ENCODE results near the gene DENND6A.

Gene DENND6A

DNA sequence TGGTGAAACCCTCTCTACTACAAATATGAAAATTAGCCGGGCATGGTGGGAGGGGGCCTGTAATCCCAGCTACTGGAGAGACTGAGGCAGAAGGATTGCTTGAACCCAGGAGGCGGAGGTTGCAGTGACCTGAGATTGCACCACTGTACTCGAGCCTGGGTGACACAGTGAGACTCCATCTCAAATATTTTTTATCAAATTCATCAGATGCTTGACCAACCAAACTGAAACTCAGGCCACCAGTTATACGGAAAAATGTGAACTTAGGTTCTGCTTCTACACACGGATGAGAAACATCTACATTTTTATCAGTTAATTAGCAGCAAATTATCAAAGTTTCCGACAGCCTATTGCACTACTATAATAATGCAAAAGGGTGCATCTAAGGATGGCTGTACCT lies 100.6 kb downstream of the DENND6A start:
- no peak overlapping the region for H3K27ac ChIP-seq

DNA sequence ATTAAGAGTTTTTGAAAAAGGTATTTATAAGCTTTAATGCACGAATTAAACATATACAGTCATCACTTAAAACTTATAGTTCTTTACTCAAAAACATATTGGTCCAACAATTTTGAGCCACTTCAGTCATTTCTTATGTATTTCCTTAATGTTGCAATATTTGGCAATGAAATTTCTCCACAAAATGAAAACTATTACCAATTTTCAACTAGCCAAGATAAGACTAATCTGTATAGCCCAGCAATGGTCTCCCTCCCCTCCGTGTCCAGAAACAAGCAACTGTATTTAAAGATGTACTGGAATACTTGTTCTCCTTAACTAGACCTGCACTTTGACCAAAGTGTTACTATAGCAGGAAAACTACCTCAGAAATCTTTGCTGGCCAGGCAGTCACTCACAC lies 105.0 kb downstream of the DENND6A start:
- H3K27ac ChIP-seq, result no peak overlapping the region
- TF ChIP-seq, protein P1, sequence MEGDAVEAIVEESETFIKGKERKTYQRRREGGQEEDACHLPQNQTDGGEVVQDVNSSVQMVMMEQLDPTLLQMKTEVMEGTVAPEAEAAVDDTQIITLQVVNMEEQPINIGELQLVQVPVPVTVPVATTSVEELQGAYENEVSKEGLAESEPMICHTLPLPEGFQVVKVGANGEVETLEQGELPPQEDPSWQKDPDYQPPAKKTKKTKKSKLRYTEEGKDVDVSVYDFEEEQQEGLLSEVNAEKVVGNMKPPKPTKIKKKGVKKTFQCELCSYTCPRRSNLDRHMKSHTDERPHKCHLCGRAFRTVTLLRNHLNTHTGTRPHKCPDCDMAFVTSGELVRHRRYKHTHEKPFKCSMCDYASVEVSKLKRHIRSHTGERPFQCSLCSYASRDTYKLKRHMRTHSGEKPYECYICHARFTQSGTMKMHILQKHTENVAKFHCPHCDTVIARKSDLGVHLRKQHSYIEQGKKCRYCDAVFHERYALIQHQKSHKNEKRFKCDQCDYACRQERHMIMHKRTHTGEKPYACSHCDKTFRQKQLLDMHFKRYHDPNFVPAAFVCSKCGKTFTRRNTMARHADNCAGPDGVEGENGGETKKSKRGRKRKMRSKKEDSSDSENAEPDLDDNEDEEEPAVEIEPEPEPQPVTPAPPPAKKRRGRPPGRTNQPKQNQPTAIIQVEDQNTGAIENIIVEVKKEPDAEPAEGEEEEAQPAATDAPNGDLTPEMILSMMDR (conservative IDR thresholded peaks at IDR 0.05), result no peak
- no peak for TF ChIP-seq ZFX (IDR thresholded peaks at IDR 0.05)

More for the DNA sequence above, 100.6 kb downstream of the DENND6A start:
- no peak for TF ChIP-seq ZFX (IDR thresholded peaks at IDR 0.05)
- TF ChIP-seq, protein P1 (conservative IDR thresholded peaks at IDR 0.05), result no peak

DNA sequence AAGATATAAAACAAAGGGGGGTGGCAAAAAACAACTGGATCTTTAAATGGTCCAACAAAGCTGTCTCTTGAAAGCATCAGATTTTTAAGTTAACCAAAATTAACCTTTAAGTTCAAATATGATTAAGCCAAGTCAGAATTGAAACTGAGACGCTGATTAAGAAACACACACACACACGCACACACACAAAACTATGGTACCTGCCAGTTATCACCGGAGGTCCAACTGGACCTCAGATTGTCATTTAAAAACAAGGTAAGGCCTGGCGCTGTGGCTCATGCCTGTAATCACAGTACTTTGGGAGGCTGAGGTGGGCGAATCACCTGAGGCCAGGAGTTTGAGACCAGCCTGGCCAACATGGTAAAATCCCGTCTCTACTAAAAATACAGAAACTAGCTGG lies 106.1 kb downstream of the DENND6A start:
- no peak for TF ChIP-seq ZFX (IDR thresholded peaks at IDR 0.05)
- TF ChIP-seq, protein P1 (conservative IDR thresholded peaks at IDR 0.05), result no peak
- peak overlapping the region; percentile 34; the same call in 1 of the 2 replicates for H3K27ac ChIP-seq

DNA sequence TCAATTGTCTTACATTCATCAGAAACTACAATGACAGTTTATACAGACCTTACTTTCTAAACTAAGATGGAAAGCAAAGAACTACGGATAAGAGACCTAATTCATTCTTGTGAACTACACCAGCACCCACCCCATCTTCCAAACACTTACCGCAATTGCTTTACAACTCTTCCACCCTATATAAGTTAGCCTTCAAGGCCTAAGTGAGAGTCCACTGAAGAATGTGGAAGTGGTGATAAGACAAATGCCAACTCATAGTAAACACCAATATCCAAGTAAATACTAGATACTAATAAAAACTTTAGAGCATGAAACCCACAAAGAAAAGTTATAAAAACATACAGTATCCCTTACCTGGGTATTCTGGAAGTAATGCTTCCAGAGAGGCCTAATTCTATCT lies 109.3 kb downstream of the DENND6A start:
- H3K27ac ChIP-seq, result no peak overlapping the region
- TF ChIP-seq, protein P1 (conservative IDR thresholded peaks at IDR 0.05), result no peak
- no peak for TF ChIP-seq ZFX (IDR thresholded peaks at IDR 0.05)

DNA sequence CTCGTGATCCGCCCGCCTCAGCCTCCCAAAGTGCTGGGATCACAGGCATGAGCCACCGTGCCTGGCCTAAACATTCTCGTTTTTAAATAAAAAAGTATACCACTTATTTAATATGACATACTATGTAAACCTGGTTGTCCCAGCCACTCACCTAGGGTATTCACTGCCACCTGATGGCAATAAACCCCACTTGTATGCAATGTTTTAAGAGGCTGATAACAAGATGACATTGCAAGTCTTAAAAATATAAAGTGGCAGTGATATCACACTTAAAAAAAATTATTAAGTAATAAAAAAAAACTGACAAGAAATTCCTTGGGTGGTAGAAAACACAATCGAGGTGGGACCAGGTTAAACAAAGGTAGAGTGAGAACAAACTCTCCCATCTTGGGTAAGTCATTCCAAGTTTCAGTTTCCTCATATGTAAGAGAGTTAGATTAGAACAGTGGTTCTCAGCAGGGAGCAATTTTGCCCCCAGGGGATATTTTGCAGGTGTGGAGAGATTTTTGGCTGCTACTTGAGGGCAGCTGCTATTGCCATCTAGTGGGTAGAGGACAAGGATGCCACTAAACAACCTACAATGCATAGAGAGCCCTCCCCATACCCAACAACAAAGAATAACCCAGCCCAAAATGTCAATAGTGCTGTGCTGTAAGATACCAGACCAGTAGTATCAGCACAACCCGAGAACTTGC lies 110.3 kb downstream of the DENND6A start:
- no peak overlapping the region for H3K27ac ChIP-seq
- TF ChIP-seq, protein P1 (conservative IDR thresholded peaks at IDR 0.05), result peak; percentile 56
- TF ChIP-seq ZFX (IDR thresholded peaks at IDR 0.05), result no peak

DNA sequence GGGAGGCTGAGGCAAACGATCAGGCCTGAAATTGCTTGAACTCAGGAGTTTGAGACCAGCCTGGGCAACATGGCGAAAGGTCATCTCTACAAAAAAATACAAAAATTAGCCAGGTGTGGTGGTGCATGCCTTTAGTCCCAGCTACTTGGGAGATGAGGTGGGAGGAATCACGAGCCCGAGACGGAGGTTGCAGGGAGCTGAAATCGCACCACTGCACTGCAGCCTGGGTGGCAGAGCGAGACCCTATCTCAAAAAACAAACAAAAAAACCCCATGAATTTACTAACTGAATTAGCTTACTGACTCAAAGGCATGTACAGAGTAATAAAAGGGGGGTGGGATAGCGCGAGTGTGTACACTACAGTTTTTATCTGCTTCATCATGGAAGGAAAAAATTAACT lies 115.1 kb downstream of the DENND6A start:
- TF ChIP-seq, protein P1 (conservative IDR thresholded peaks at IDR 0.05), result no peak
- TF ChIP-seq ZFX (IDR thresholded peaks at IDR 0.05), result no peak
- no peak overlapping the region for H3K27ac ChIP-seq

DNA sequence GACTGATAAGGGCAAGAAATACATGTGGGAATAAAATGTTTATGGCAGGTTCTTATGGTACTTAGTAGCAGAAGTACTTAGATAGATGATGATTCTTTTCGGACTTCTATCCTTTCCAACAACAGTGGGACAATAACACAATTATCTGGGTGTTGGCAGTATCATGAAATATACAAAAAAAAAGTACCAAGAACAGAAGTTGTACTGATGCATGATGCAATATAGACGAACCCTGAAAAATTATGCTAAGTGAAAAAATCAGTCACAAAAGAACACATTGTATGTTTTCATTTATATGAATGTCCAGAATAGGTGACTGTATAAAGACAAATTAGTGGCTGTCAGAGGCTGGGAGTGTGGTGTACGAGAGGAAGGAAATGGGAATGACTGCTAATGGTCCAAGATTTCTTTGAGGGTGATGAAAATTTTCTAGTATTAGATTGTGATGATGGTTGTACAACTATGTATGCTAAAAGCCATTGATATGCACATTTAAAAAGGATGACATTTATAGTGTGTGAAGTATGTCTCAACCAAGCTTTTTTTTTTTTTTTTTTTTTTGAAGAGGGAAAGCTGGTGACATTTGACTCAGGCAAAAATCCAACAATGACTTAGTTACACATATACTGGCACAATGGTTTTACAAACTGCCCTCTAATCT lies 116.8 kb downstream of the DENND6A start:
- no peak overlapping the region for H3K27ac ChIP-seq
- no peak for TF ChIP-seq ZFX (IDR thresholded peaks at IDR 0.05)
- TF ChIP-seq, protein P1 (conservative IDR thresholded peaks at IDR 0.05), result no peak
